Melanocyte of skin (primary cell): ENCODE results near the gene ZDHHC22. TPM values are rescaled to one million over a fixed set of nuclear protein-coding genes. Genes with fewer than 3 reads are reported as not detected.

Source experiments
- total RNA-seq, 2 donors: library from RNA; depleted of rRNA; stranded (reverse); fragments of >200 nt; gene quantifications; 2 replicates each; pipeline ENCODE4 v1.2.3, GENCODE V29; 2012

The ZDHHC22 gene, protein sequence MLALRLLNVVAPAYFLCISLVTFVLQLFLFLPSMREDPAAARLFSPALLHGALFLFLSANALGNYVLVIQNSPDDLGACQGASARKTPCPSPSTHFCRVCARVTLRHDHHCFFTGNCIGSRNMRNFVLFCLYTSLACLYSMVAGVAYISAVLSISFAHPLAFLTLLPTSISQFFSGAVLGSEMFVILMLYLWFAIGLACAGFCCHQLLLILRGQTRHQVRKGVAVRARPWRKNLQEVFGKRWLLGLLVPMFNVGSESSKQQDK
- total RNA-seq, result not detected

DNA sequence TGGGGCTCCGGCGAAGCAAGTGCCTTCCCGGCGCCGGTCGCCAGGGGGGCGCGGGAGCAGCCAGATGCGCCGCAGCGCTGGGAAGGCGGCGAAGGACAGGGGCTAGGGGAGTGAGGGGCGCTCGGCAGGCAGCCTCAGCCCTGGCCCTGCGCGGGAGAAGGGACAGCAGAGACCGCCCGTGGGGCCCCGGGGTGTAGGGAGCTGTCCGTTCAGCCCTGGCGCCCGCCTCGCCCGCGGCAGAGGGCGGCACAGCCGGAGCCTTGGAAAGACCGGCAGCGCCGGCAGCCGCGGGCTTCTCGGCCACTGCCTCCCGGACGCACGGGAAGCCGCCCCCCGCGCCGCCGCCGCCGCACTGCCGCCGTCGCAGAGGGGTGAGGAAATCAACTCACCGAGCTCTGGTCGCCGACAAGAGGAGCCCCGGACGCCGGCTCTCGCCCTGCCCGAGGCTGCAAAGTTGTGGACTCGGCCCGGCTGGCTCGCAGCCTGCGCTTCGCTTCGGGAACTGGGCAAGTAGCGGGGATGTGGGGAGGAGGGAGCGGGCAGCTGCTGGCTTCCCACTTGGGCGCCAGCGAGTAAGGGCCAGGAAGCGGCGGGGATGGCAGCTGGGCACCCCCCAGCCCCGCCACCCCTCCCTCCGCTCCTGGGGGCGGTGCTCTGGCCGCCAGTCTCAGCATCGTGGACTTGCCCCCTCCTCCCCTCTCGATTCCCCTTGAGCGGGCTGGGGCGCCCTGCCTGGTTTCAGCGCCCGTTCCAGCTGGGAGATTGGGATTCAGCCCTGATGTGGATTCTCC, at the start of gene ZDHHC22:
Gene ZDHHC22, minus strand, starts transcription at position 578 of the 791 bp plus-strand sequence. CDS start 2,053 bp downstream, outside the sequence.

DNA sequence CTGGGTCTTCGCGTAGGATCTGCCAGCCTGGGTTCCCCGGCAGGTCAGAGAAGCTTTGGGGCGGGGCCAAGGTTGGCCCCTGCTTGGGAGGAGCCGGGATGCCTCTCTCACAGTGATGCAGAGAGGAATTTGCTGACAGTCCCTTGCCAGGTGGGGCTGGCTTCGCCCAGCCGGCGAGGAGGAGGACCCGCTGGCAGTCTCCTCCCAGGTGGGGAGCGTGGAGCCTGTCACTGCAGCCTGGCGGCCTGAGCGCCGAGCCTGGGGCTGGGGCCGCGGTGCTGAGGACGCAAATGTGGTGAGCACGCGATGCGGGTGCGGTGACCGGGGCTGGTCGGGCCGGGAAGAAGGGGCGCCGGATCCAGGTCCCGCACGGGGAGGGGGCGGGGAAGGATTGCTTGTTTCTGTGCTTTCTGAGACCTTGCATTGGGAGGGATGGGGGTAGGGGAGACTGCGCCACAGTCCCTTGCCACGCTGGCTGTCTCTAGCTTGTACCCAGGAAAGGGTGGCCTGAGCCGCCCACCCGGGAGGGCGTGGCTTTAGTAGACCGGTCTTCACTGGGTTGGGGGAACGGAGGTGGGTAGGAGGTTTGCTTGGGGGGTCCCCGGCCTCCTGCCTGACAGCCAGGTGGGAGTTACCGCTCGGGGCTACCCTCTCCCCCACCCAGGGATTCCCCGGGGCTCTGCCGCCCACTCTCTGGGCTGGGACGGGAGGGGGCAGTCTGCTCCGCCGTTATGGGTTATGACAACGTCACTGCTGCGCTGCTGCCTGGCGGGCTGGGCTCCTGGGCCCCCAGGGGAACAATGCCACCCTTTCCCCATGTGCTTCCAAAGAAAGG, 40.2 kb upstream of the ZDHHC22 start, which contains the start of gene TMEM63C:
Gene TMEM63C, plus strand, starts transcription at position 196 of the 835 bp plus-strand sequence. CDS start 37,016 bp downstream, outside the sequence.

DNA sequence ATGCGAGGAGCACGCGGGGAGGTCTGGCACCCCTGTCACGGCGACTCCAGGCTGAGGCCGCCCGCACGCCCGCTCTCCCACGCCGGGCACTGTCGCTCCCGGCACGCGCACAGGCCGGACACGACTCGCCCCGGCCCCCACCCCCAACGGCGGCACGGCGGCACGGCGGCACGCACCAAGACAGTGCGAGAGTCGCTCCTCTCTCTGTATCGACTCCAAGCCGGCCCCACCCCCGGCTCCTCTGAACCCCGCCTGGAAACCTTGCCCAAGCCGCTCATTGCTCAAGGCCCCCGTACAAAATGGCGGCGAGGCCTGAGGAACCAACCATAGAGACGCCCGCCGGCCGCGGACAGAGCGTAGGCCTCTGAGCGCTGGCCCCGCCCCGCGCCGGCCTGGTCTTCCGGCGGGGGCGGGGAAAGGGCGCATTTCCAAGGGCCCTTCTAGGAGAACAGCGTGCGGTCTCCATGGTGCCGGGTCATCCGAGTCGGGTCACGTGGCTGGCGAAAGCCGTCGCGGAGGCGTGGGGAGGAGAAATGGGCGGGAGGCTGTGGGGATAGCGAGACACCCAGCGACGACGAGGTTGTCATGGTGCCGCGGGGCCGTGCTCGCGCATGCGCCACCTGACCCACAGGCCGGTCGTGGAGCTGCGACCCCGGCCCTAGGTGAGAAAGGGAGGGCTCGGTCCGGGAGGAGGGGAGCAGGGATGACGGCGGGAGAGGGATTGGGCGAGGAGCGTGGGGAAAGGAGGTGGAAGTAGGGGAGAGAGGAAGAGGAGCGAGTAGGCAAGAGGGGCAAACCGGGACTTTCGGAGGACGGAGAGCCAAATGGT, 43.7 kb downstream of the ZDHHC22 start, which contains the start of gene CIPC:
Gene CIPC, plus strand, starts transcription at position 559 of the 829 bp plus-strand sequence. CDS start 7,451 bp downstream, outside the sequence.

Other genes with a start within 250 kb of the ZDHHC22 start
- 10 to 100 TPM; 21.7 to 25.6 TPM for gene IRF2BPL, start 113.1 kb downstream of the ZDHHC22 start, total RNA-seq
- 10 to 100 TPM; 32.0 to 35.3 TPM for gene CIPC, start 43.5 kb downstream of the ZDHHC22 start, total RNA-seq
- gene TMEM63C, start 40.0 kb upstream of the ZDHHC22 start, total RNA-seq, result under 1 TPM in 1 of 2 donors, not detected in 1; under 0.01 TPM
- not detected for gene NGB, start 129.4 kb upstream of the ZDHHC22 start, total RNA-seq
- gene POMT2, start 179.1 kb upstream of the ZDHHC22 start, total RNA-seq, result 10 to 100 TPM; 18.2 to 27.3 TPM
- 10 to 100 TPM; 27.0 to 64.4 TPM for gene GSTZ1, start 179.2 kb upstream of the ZDHHC22 start, total RNA-seq
- gene TMED8, start 235.3 kb upstream of the ZDHHC22 start, total RNA-seq, result 10 to 100 TPM; 19.6 to 28.0 TPM
- gene SAMD15, start 235.6 kb upstream of the ZDHHC22 start, total RNA-seq, result 1 to 10 TPM; 1.0 to 2.0 TPM